HG03558 (cell line): ENCODE results near the gene TMEM254.
"Not testable (repeated sequence)": the region's sequence is repeated elsewhere in the genome, so short reads cannot be mapped to it uniquely, and the experiment has no call there.

ENCODE experiments used
- ATAC-seq: cut with Tn5 transposase; IDR thresholded peaks from one replicate; pipeline ENCODE4 v1.9.1; 2021; ENCODE audit warnings: moderate number of reproducible peaks; ENCODE audit not compliant: unreplicated experiment; ENCODE audit errors: extremely low read depth

Gene TMEM254

GRCh38 chr10:80131499-80131901, 53.0 kb downstream of the TMEM254 start:
- ATAC-seq: no peak

DNA sequence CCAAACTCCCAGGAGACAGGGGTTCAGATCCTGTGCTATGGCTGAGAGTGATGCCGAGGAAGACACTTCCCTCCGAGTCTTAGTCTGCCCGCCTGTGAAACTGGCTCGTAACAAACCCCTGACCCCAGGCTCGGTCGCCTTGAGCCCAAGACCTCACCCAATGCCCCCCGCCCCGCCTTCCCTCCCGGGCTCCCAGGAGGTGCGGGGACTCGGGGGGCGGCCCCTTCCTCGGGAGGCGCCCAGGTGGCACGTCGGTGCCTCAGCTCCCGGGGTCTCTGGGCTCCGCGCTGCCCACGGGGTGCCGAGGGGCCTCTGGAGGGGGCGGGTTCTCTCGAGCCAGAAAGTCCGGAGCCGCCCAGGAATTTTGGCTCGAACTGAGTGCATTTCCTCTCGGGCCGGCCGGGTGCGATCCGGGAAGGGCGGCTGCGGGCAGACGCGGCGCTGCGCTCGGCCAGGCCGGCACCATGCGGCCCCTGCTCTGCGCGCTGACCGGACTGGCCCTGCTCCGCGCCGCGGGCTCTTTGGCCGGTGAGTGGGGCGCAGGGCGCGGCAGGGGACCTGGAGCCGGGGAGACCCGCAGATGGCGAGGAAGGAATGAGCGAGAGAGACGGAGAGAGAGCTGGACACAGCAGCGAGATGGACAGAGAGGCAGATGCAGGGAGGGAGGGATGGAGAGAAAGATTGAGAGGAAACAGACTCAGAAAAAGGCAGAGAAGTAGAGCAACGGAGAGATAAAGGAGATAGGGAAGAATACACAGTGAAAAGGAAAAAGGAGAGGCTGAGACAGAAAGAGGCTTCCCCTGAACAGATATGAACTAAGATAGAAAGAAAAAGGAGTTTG, 54.1 kb downstream of the TMEM254 start, which contains the start of gene PLAC9:
Gene PLAC9, plus strand, starts transcription at position 432 of the 841 bp plus-strand sequence. Its CDS starts 33 bp downstream, at position 465.
- ATAC-seq: no peak

DNA sequence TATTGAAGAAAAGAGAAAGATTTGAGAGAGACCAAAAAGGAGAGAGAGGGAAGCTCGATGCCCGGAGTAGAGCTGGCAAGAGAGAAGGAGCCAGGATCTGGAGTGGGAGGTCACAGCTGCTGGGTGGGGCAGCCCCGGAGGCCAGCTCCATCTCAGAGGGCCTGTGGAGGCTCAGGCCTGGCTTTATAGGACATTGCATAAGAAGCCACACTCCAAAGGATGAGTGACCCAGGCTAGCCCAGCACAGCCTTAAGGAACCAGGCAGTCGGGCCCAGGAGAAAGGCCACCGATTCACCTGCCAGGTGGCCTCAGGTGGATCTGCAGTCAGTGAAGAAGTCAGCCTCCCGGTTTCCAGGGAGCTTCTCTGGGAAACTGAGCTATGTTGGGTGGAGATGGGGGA, 54.7 kb downstream of the TMEM254 start:
- ATAC-seq: no peak

DNA sequence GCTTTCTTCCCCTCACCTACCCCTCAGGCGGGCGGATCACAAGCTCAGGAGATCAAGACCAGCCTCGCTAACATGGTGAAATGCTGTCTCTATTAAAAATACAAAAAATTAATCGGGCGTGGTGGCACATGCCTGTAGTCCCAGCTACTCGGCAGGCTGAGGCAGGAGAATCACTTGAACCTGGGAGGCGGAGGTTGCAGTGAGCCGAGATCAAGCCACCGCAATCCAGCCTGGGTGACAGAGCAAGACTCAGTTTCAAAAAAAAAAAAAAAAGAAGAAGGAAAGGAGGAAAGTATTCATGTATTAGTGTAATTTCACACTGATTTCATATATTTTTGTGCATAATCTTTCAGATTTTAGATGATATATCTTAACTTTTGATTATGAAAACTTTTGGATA, 55.2 kb downstream of the TMEM254 start:
- ATAC-seq: not testable (repeated sequence)

GRCh38 chr10:80136134-80136571, 57.7 kb downstream of the TMEM254 start:
- no peak for ATAC-seq

DNA sequence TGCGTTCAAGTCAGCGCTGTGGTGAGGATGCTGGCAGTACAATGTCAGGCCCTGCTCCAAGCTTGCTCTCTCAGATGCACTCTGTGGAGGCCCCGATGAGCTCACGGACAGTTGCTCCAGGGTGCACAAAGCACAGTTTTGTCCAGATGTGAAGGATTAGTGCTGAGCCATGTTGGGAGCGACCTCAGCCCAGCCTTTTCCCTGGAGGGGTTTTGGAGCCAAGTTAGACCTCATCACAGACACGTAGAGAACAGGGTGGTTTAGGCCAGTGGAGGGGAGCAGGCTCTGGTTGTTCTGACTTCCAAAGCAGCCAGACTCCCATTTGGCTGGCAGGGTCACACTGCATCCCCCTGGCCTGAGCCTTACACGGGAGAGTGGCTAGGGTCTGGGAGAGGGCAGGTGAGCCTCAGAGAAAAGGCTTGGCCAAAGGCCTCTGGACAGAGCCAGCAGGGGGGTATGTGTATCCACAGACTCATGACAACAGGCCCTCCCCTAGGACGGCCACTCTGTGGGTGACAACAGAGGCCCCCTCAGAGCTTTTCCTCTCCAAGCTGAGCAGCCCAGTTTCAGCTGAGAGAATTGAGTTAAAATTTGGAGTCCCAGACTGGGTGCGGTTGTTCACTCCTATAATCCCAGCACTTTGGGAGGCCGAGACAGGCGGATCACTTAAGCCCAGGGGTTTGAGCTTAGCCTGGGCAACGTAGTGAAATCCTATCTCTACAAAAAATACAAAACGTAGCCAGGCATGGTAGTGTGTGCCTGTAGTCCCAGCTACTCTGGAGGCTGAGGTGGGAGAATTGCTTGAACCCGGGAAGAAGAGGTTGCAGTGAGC, 58.8 kb downstream of the TMEM254 start:
- ATAC-seq: no peak

- ATAC-seq: no peak
Observed at GRCh38 chr10:80137920-80138319, 59.5 kb downstream of the TMEM254 start.

- no peak for ATAC-seq
Observed at GRCh38 chr10:80139265-80139664, 60.8 kb downstream of the TMEM254 start.

GRCh38 chr10:80140251-80140650, 61.8 kb downstream of the TMEM254 start:
- no peak for ATAC-seq

DNA sequence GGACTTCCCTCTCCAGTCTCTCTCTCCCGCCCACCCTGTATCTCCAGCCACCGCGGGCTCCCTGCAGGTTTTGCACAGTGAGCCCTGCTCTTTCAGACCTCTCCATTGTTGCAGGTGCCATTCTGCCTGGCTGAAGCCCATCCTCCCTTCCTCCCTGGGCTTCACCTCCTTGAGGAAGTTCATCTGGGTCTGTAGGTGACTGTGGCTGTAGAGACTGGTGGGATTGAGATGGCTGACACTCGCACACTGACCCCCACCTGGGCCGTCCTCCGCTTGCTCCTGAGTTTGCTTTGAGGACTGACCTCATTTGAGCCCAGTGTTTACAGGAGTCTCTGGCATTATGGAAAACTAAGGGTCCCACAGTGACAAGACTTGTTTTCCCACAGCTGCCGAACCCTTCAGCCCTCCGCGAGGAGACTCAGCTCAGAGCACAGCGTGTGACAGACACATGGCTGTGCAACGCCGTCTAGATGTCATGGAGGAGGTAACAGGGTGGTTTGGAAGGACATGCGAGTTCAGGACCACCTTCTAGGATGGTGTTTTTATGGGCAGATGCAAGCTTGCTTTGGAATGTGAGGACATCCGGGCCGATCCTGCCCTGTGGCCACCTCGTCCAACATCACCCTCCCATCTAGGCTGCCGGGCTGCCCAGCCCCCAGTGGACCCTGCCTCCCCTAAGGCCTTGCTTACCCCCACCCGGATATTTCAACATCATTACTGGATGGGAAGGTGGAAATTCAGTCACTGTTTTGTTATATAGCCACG, 63.4 kb downstream of the TMEM254 start:
- ATAC-seq: no peak
